ENCODE data around the gene EIF3F. TPM values are rescaled to one million over a fixed set of nuclear protein-coding genes. Genes with fewer than 3 reads are reported as not detected.

EIF3F gene
- total RNA-seq, 1 donor from 2014 or later, result 239 TPM

DNA sequence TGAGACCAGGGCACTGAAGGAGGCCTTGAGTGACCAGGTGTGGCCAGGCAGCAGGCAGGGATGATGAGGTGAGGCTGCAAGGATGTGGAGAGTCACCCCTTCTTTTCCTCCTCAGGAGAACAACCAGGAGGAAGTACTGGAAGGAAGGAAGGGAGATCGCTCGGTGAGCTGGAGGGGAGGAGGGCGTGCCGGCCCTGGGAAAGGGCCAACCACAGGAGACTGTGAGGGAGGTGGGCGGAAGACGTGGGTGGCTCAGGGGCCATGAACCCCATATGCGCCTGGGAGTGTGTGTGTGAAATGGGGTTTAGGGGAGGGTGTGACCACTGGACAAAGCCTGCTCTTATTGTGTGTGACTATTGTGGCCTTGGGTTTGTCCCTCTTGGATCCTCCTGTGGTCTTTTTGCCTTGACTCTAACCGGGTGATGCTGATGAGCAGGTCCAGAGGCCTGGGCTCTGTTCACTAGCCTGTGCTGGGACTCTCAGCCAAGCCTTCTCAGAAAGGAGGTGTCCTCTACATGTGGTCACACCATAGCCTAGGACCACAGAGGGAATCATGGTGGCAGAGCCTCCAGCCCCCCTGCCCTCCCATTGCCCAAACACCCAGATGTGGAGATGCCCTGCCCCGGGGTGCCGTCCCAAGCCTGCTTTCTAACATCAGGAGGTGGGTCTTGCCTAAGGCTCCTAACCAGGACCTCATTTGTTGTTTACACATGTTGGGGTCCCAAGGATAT is 52.6 kb downstream of the EIF3F start:
- no peaks in the 10 kb centered on the region for H3K36me3 Mint-ChIP-seq (ENCODE audit: low read depth)
- DNase-seq (ENCODE audit: low spot score), result no peak
- intact Hi-C loops (cut with micrococcal nuclease), result no loop called here
- no peaks in the 10 kb centered on the region for H3K9me3 Mint-ChIP-seq
- peaks cover 5% of the 10 kb centered on the region for H3K27me3 Mint-ChIP-seq (ENCODE audit: low read depth)
- H3K4me3 Mint-ChIP-seq (ENCODE audit: low read depth), result no peak overlapping the region
- H3K4me1 Mint-ChIP-seq (ENCODE audit: low read depth), result no peaks in the 10 kb centered on the region
- no peak overlapping the region for H3K27ac Mint-ChIP-seq

DNA sequence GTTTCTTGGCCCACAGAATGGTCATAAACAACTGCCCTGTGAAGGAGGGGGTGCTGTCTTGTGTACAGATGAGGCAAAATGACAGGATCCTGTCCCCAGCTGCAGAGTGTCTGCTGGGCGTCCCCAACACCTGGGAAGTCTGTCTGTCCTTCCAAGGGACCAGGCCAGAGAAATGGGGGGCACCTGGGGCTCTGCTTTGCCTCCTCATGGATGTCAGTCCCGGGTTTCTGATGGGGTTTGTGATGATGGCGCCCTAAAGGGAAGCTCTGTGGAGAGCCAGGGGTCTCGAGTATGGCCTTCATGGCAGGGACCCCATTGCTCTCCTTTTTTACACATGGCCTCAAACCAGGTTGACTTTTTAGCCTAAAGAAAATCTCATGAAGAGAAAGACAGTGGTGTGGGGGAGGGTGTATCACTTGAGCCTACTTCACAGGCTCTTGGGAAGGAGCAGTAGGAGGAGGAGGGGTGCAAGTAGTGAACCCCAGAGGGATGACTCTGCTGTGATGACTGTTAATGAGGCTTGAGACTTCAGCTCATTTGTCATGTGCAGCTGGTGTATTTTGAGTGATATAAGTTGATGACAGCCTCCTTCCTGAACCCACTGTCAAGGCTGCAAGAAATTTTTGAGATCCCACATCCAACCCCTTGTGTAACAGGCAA is 53.3 kb downstream of the EIF3F start:
- no peak overlapping the region for H3K27ac Mint-ChIP-seq
- H3K27me3 Mint-ChIP-seq (ENCODE audit: low read depth), result peaks cover 9% of the 10 kb centered on the region
- no peaks in the 10 kb centered on the region for H3K4me1 Mint-ChIP-seq (ENCODE audit: low read depth)
- no peak for DNase-seq (ENCODE audit: low spot score)
- H3K36me3 Mint-ChIP-seq (ENCODE audit: low read depth), result no peaks in the 10 kb centered on the region
- H3K4me3 Mint-ChIP-seq (ENCODE audit: low read depth), result no peak overlapping the region
- intact Hi-C loops (cut with micrococcal nuclease), result no loop called here
- H3K9me3 Mint-ChIP-seq, result no peaks in the 10 kb centered on the region

DNA sequence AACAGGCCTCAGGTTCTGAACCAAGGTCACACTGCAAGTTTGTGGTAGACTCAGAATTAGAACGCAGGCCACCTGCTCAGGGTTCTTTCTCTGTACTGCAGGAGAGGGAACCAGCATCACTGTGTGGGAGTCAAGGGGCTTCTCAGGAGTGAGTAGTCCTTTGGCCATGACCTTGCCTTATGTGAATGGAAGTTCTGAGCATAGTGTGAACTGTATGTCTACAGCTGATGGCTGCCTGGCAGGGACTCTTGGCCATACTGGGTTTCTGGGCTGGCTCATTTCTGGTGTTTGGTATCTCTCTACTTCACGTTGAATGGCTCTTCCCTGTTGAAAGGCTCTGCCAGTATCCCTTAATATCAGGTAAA is 53.8 kb downstream of the EIF3F start:
- Mint-ChIP-seq H3K36me3 (ENCODE audit: low read depth) (no peaks in the 10 kb centered on the region), H3K4me3 (ENCODE audit: low read depth) (no peak overlapping the region), H3K27me3 (ENCODE audit: low read depth) (peaks cover 9% of the 10 kb centered on the region), H3K4me1 (ENCODE audit: low read depth) (no peaks in the 10 kb centered on the region), H3K9me3 (no peaks in the 10 kb centered on the region), H3K27ac (no peak overlapping the region)
- DNase-seq (ENCODE audit: low spot score), result no peak
- intact Hi-C loops (cut with micrococcal nuclease), result no loop called here

DNA sequence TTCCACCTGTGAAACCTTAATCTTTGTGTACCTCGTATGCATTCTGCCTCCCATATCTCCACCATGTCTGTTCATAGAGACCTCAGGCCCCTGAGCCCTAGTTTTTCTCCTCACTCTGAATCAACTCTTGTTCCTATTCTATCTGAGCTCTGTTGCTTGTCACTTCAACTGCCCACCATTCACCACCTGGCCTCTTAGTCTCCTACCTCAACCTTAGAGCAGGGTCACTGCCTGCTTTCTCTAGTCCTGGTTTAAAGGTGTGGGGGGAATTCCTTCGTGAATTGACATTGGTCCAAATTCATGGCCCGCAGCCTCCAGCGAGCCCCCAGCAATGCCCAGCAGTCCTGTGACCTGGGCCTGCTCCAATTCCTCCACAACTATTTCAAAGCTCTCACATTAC is 54.4 kb downstream of the EIF3F start:
- Mint-ChIP-seq H3K27ac (no peak overlapping the region), H3K9me3 (no peaks in the 10 kb centered on the region), H3K27me3 (ENCODE audit: low read depth) (peaks cover 14% of the 10 kb centered on the region), H3K4me3 (ENCODE audit: low read depth) (no peak overlapping the region), H3K36me3 (ENCODE audit: low read depth) (no peaks in the 10 kb centered on the region), H3K4me1 (ENCODE audit: low read depth) (no peaks in the 10 kb centered on the region)
- DNase-seq (ENCODE audit: low spot score), result no peak
- intact Hi-C loops (cut with micrococcal nuclease), result no loop called here

DNA sequence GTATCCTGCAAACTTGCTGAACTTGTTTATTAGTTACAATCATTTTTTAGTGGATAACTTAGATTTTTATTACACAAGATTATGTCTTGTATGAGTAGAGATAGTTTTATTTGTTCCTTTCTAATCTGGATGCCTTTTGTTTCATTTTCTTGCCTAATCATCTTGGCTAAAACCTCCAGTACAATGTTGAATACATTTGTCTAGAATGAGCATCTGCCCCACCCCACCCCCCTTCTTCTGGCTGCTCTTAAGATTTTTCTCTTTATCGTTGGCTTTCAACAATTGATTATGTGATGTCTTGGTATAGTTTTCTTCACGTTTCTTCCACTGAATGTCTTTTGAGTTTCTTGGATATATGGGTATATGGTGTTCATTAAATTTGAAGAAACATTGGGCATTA is 56.6 kb downstream of the EIF3F start:
- H3K27me3 Mint-ChIP-seq (ENCODE audit: low read depth), result peaks cover 18% of the 10 kb centered on the region
- H3K27ac Mint-ChIP-seq, result no peak overlapping the region
- H3K36me3 Mint-ChIP-seq (ENCODE audit: low read depth), result no peaks in the 10 kb centered on the region
- no peak overlapping the region for H3K4me3 Mint-ChIP-seq (ENCODE audit: low read depth)
- no peaks in the 10 kb centered on the region for H3K4me1 Mint-ChIP-seq (ENCODE audit: low read depth)
- intact Hi-C loops (cut with micrococcal nuclease), result no loop called here
- no peak for DNase-seq (ENCODE audit: low spot score)
- H3K9me3 Mint-ChIP-seq, result no peaks in the 10 kb centered on the region

DNA sequence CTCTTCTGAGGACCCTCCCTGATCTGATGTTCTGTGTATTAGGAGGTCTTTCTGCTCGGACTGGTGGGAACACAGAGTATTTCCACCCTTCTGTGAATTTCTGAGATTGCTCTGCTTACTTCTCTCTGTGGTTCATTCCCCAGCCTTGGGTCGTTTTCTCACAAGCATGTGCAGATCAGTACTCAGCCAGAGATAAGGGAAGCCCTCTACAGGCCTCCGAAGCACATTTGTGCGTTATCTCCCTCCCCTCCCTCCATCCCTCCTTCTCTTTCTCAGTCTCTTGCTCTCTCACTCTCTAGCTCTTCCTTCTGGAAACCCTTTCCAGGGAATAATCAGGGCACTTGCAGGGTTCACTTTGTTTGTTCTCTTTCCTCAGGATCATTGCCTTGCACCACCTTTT is 58.7 kb downstream of the EIF3F start:
- DNase-seq (ENCODE audit: low spot score), result no peak
- Mint-ChIP-seq H3K9me3 (no peaks in the 10 kb centered on the region), H3K27ac (no peak overlapping the region), H3K4me3 (ENCODE audit: low read depth) (no peak overlapping the region), H3K27me3 (ENCODE audit: low read depth) (peaks cover 23% of the 10 kb centered on the region), H3K4me1 (ENCODE audit: low read depth) (no peaks in the 10 kb centered on the region), H3K36me3 (ENCODE audit: low read depth) (no peaks in the 10 kb centered on the region)
- intact Hi-C loops (cut with micrococcal nuclease), result no loop called here

DNA sequence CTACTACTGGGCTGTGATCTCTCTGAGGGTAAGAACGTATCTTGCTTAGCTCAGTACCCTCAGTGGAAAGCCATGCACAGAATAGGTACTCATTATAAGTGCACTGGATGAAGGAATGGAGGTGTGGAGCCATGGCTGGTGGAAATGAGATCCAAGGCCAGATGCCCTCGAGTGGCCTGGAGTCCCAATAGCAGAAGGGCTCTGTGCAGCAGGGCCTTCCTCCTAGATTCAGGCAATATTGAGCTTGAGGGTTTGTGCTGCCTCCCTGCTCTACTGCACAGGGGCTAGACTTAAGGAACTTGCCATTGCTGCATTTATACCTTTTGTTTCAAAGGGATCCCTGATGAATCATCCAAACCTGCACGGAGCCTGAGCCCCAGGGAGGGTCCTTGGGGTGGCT is 60.2 kb downstream of the EIF3F start:
- no peak overlapping the region for H3K4me3 Mint-ChIP-seq (ENCODE audit: low read depth)
- H3K4me1 Mint-ChIP-seq (ENCODE audit: low read depth), result no peaks in the 10 kb centered on the region
- no peaks in the 10 kb centered on the region for H3K36me3 Mint-ChIP-seq (ENCODE audit: low read depth)
- H3K9me3 Mint-ChIP-seq, result no peaks in the 10 kb centered on the region
- intact Hi-C loops (cut with micrococcal nuclease), result no loop called here
- DNase-seq (ENCODE audit: low spot score), result no peak
- H3K27me3 Mint-ChIP-seq (ENCODE audit: low read depth), result peaks cover 31% of the 10 kb centered on the region
- H3K27ac Mint-ChIP-seq, result no peak overlapping the region

DNA sequence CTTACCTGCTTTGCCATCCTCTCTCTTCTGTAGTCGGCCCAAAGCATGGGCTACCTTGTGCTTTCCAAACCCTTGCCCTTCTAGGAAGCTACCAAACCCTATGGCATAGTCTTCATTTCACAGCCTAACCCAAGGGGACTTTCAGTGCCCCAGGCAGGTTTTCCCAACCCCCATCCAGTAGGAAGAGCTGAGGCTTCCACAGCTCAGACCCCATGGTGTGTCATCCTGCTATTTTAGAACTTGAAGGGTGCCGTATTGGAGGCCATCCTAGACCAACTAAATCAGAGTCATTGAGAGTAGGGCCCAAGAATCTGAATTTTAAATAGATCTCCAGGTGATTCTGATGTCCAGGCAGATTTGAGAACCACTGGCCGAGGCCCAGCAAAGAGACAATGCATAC is 61.9 kb downstream of the EIF3F start:
- Mint-ChIP-seq H3K36me3 (ENCODE audit: low read depth) (no peaks in the 10 kb centered on the region), H3K9me3 (no peaks in the 10 kb centered on the region), H3K27ac (no peak overlapping the region), H3K27me3 (ENCODE audit: low read depth) (peaks cover 27% of the 10 kb centered on the region), H3K4me1 (ENCODE audit: low read depth) (no peaks in the 10 kb centered on the region), H3K4me3 (ENCODE audit: low read depth) (no peak overlapping the region)
- DNase-seq (ENCODE audit: low spot score), result no peak
- intact Hi-C loops (cut with micrococcal nuclease), result no loop called here

Other genes starting within 250 kb of the EIF3F start
- gene OR5P2, start 190.4 kb upstream of the EIF3F start, total RNA-seq, result not detected in 2 replicates
- not detected in 2 replicates for gene OR5P3, start 156.5 kb upstream of the EIF3F start, total RNA-seq
- not detected in 2 replicates for gene OR10A6, start 56.1 kb upstream of the EIF3F start, total RNA-seq
- not detected in 2 replicates for gene OR10A3, start 45.6 kb upstream of the EIF3F start, total RNA-seq
- not detected in 2 replicates for gene NLRP10, start 21.9 kb upstream of the EIF3F start, total RNA-seq
- 0.50 and 0.55 TPM in 2 replicates for gene TUB, start 93.9 kb downstream of the EIF3F start, total RNA-seq
- gene RIC3, start 181.7 kb downstream of the EIF3F start, total RNA-seq, result 2.3 and 3.2 TPM in 2 replicates